PC-9 (cell line): ENCODE results near the gene GADD45G.

ENCODE experiments used
- CTCF ChIP-seq: fragments of 200-600 bp; sonication (generic); conservative IDR thresholded peaks from 2 replicates; pipeline ENCODE4 v1.6.1; 2017; ENCODE audit warnings: mixed run types, antibody characterized with exemption, mild to moderate bottlenecking, moderate library complexity
- EZH2 ChIP-seq: fragments of 200-600 bp; sonication (generic); IDR thresholded peaks from 2 replicates; pipeline ENCODE4 v1.8.0; 2017; ENCODE audit warnings: antibody characterized with exemption, low read depth

DNA sequence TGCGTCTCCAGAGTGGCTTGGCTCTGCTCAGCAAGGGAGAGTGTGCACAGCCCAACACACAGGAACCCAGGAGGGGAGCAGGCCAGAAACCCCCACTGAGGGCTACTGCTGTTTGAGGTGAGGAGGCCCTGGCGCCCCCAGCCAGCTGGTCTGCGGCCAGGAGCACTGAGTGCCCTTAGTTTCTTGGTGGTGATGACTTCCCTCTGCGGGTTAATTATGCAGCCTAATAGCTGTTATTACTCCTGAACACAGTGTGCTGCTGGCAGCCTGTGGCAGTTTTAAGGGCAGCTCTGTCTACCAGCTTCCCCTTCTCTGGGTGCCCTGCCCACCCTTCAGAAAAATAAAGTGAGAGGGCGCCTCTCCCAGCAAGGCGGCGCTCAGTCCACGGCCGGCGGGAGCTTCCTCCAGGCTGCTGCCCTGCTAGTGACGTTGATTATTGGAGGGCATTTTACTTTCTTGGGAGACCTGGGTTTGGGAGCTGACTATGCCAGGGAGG lies 19.2 kb downstream of the GADD45G start:
- TF ChIP-seq CTCF: no peak
- TF ChIP-seq EZH2: no peak
